ENCODE results near the gene EIF2AK3. TPM values are rescaled to one million over a fixed set of nuclear protein-coding genes. Genes with fewer than 3 reads are reported as not detected.
"Not testable (repeated sequence)": the region's sequence is repeated elsewhere in the genome, so short reads cannot be mapped to it uniquely, and the experiment has no call there.

EIF2AK3 gene
- total and polyA plus RNA-seq, 2 of the 13 experiments (the other 11 are each of a cell fraction or from before 2014, with no cell fraction given), result 10.3 to 30.6 TPM

- BruUV-seq (replicated peaks), result no TSS peak
- Histone ChIP-seq H3K79me2 (ENCODE audit: insufficient read depth, low read length) (no peaks in the 10 kb centered on the region), H3K4me3 (replicated peaks in 1 of 3; ENCODE audit: insufficient read depth in 1 of 3, low read depth in 2 of 3, low read length in 3 of 3) (no peak overlapping the region), H2AFZ (ENCODE audit: low read length) (no peak overlapping the region), H3K9me3 (ENCODE audit: low read length) (no peaks in the 10 kb centered on the region), H3K9ac (ENCODE audit: insufficient read depth, low read depth, low read length) (no peak overlapping the region), H3K4me2 (ENCODE audit: low read depth, low read length) (no peak overlapping the region), H3K27me3 (ENCODE audit: control insufficient read depth in 1 of 2, insufficient read depth in 2 of 2, low read length in 2 of 2) (no peaks in the 10 kb centered on the region), H4K20me1 (ENCODE audit: insufficient read depth, low read length) (no peaks in the 10 kb centered on the region), H3K4me1 (ENCODE audit: insufficient read depth, low read length) (peaks cover 4% of the 10 kb centered on the region), H3K27ac (ENCODE audit: extremely low read length, insufficient read depth, low read length) (no peak overlapping the region), H3K36me3 (replicated peaks in 1 of 2; ENCODE audit: control insufficient read depth in 1 of 2, insufficient read depth in 2 of 2, low read length in 2 of 2) (no peaks in the 10 kb centered on the region)
- CTCF ChIA-PET (ENCODE audit: low intra/inter-chr PET ratio, low total read pairs), result no interaction called here
- POLR2A ChIA-PET, result interaction anchor here (0.9 kb wide), 1 partner anchor 24 kb away, joined by 3 read pairs; no protein-coding TSS in a partner anchor
- 45% methylated on average over 1 of the region's 1 CpG for WGBS (ENCODE audit: low lambda C conversion rate)
- intact Hi-C loops (cut with micrococcal nuclease; ENCODE audit: unreplicated experiment) (loop anchor here (1.0 kb wide), 1 partner anchor 8 kb away; no protein-coding TSS in a partner anchor), in situ Hi-C loops (cut with HindIII; ENCODE audit: extremely low pct_ligation_motif_present, low pct_unique_long_range_greater_than_20kb) (no loop called here)
- ATAC-seq, result peak; percentile 36; the same call in 2 of the 3 replicates
- no peak for FAIRE-seq
- no peak for TF ChIP-seq ZNF407 (CRISPR knock-in tag; IDR thresholded peaks at IDR 0.05; ENCODE audit: not compliant biosample characterization)
- no peak for TF ChIP-seq NR1H2 (CRISPR knock-in tag; IDR thresholded peaks at IDR 0.05; ENCODE audit: borderline replicate concordance, low read depth)
- TF ChIP-seq ZNF768 (CRISPR knock-in tag; IDR thresholded peaks at IDR 0.05), result no peak
- TF ChIP-seq HNF4G (IDR thresholded peaks at IDR 0.05; ENCODE audit: borderline replicate concordance, low read depth, low read length), result no peak
- no peak for TF ChIP-seq HNF4G (CRISPR knock-in tag; IDR thresholded peaks at IDR 0.05; ENCODE audit: borderline replicate concordance, low read depth)
- TF ChIP-seq SP4 (CRISPR knock-in tag; IDR thresholded peaks at IDR 0.05), result no peak
- no peak for TF ChIP-seq ZNF292 (CRISPR knock-in tag; IDR thresholded peaks at IDR 0.05; ENCODE audit: borderline replicate concordance, low read depth)
- TF ChIP-seq KAT7 (CRISPR knock-in tag; IDR thresholded peaks at IDR 0.05; ENCODE audit: borderline replicate concordance), result no peak
- DNase-seq (ENCODE audit: low spot score), result peak; percentile 46
These were observed 24.4 kb upstream of the EIF2AK3 start for GRCh38 chr2:88651646-88652045.

GRCh38 chr2:88645291-88645882 is 18.1 kb upstream of the EIF2AK3 start:
- H3K27me3 ChIP-seq (ENCODE audit: control insufficient read depth in 1 of 2, insufficient read depth in 2 of 2, low read length in 2 of 2); H3K4me2 ChIP-seq (ENCODE audit: low read depth, low read length); FAIRE-seq; CTCF ChIA-PET (ENCODE audit: low intra/inter-chr PET ratio, low total read pairs); intact Hi-C loops (cut with micrococcal nuclease; ENCODE audit: unreplicated experiment); H2AFZ ChIP-seq (ENCODE audit: low read length); in situ Hi-C loops (cut with HindIII; ENCODE audit: extremely low pct_ligation_motif_present, low pct_unique_long_range_greater_than_20kb); H3K9ac ChIP-seq (ENCODE audit: insufficient read depth, low read depth, low read length); H3K27ac ChIP-seq (ENCODE audit: extremely low read length, insufficient read depth, low read length); H3K36me3 ChIP-seq (replicated peaks in 1 of 2; ENCODE audit: control insufficient read depth in 1 of 2, insufficient read depth in 2 of 2, low read length in 2 of 2); ATAC-seq; BruUV-seq (replicated peaks); H3K4me3 ChIP-seq (replicated peaks in 1 of 3; ENCODE audit: insufficient read depth in 1 of 3, low read depth in 2 of 3, low read length in 3 of 3); H4K20me1 ChIP-seq (ENCODE audit: insufficient read depth, low read length); H3K9me3 ChIP-seq (ENCODE audit: low read length); H3K79me2 ChIP-seq (ENCODE audit: insufficient read depth, low read length); H3K4me1 ChIP-seq (ENCODE audit: insufficient read depth, low read length); DNase-seq (ENCODE audit: low spot score): not testable (repeated sequence)
- WGBS (ENCODE audit: low lambda C conversion rate), result 5% methylated on average over 2 of the region's 2 CpGs
- POLR2A ChIA-PET, result interaction anchor here (1.2 kb wide), 1 partner anchor 17 kb away, joined by 6 read pairs; no protein-coding TSS in a partner anchor
